Cortex of kidney (tissue), 1 donor: ENCODE results near the gene SLC38A9.

Source experiments
- DNase-seq: peaks from one replicate; lab custom pipeline; 2025; lab: John Stamatoyannopoulos, UW

Gene SLC38A9

GRCh38 chr5:55580042-55580441 is 132.1 kb downstream of the SLC38A9 start:
- no peak for DNase-seq

GRCh38 chr5:55578771-55579170 is 133.4 kb downstream of the SLC38A9 start:
- DNase-seq, result no peak

- DNase-seq, result no peak
Measured at GRCh38 chr5:55577353-55578060, 134.6 kb downstream of the SLC38A9 start.

- no peak for DNase-seq
Measured at GRCh38 chr5:55576661-55577060, 135.5 kb downstream of the SLC38A9 start.
